B cell (primary cell): Measurements from ENCODE around the gene TMUB2. TPM values are rescaled to one million over a fixed set of nuclear protein-coding genes. Genes with fewer than 3 reads are reported as not detected.

Experiments used
- ATAC-seq: fragments of 200-7000 bp; cut with Tn5 transposase; one replicate; pipeline ENCODE4 v1.10.0; 2021; ENCODE audit warnings: low read depth, mild to moderate bottlenecking, moderate number of reproducible peaks, moderate library complexity
- CTCF ChIA-PET: fragments of 350-600 bp; sonication (Branson Sonifier 250); formaldehyde crosslinking; loops from one replicate; lab custom pipeline; 2021; ENCODE audit warnings: antibody characterized with exemption, inconsistent platforms; lab: Charles Lee
- POLR2A ChIA-PET: fragments of 350-600 bp; sonication (Branson Sonifier 250); formaldehyde crosslinking; loops from one replicate; lab custom pipeline; 2021; ENCODE audit warnings: antibody characterized with exemption; lab: Charles Lee
- DNase-seq: peaks from one replicate; pipeline ENCODE4 v3.0.0; 2013
- H2AFZ ChIP-seq: 2 replicates; pipeline ENCODE4 v1.6.1; 2012; ENCODE audit warnings: mild to moderate bottlenecking, low read depth, low read length; ENCODE audit not compliant: insufficient read depth, poor library complexity, severe bottlenecking
- H3K27ac ChIP-seq, 2 donors: 1 replicate in 1 of 2; 2 replicates in 1 of 2; pipeline ENCODE4 v1.5.1; 2012 to 2013; ENCODE audit warnings: low read length in 2 of 2, mild to moderate bottlenecking in 2 of 2, moderate library complexity in 1 of 2
- H3K27me3 ChIP-seq, 4 experiments: fragments of 200-600 bp in 1 of 4; sonication (generic) in 1 of 4; replicated peaks in 1 of 4; 1 replicate in 2 of 4; 2 replicates in 2 of 4; pipeline versions ENCODE4 v1.6.1 to v1.7.0; 2013 to 2016; ENCODE audit warnings: low read length in 3 of 4, mild to moderate bottlenecking in 2 of 4, mixed read lengths in 1 of 4, moderate library complexity in 1 of 4; ENCODE audit not compliant: insufficient read depth in 4 of 4, control insufficient read depth in 3 of 4; ENCODE audit errors: control extremely low read depth in 1 of 4
- H3K36me3 ChIP-seq, 2 experiments: replicated peaks in 1 of 2; 1 replicate in 1 of 2; 2 replicates in 1 of 2; pipeline versions ENCODE4 v1.6.1 to v1.7.1; 2013; ENCODE audit warnings: low read length in 1 of 2; ENCODE audit not compliant: insufficient read depth in 2 of 2, control insufficient read depth in 1 of 2; ENCODE audit errors: control extremely low read depth in 1 of 2, extremely low read depth in 1 of 2
- H3K4me1 ChIP-seq, 2 donors: fragments of 200-600 bp in 1 of 2; sonication (generic) in 1 of 2; 1 replicate in 1 of 2; 2 replicates in 1 of 2; pipeline versions ENCODE4 v1.5.1 to v1.6.1; 2013 to 2017; ENCODE audit warnings: low read length in 2 of 2; ENCODE audit not compliant: control insufficient read depth in 2 of 2, insufficient read depth in 2 of 2
- H3K4me2 ChIP-seq: replicated peaks from 2 replicates; pipeline ENCODE3; 2012; ENCODE audit warnings: mild to moderate bottlenecking, low read depth, low read length; ENCODE audit not compliant: poor library complexity, severe bottlenecking
- H3K4me3 ChIP-seq, 5 experiments: fragments of 200-600 bp in 1 of 5; sonication (generic) in 1 of 5; 1 replicate in 3 of 5; 2 replicates in 2 of 5; pipeline versions ENCODE4 v1.5.1 to v1.7.0; 2011 to 2016; ENCODE audit warnings: low read length in 4 of 5, mild to moderate bottlenecking in 4 of 5, low read depth in 2 of 5, control low read depth in 1 of 5, moderate library complexity in 1 of 5; ENCODE audit not compliant: insufficient read depth in 1 of 5; ENCODE audit errors: control extremely low read depth in 1 of 5, extremely low read depth in 1 of 5
- H3K79me2 ChIP-seq: fragments of 200-600 bp; sonication (generic); one replicate; pipeline ENCODE4 v1.6.0; 2016; ENCODE audit warnings: low read length; ENCODE audit not compliant: control insufficient read depth, insufficient read depth
- H3K9ac ChIP-seq: fragments of 200-600 bp; sonication (generic); 2 replicates; pipeline ENCODE4 v1.6.1; 2017; ENCODE audit warnings: mild to moderate bottlenecking, low read length, moderate library complexity
- H3K9me3 ChIP-seq, 3 donors: one replicate each; pipeline versions ENCODE4 v1.6.1 to v1.7.1; 2013; ENCODE audit warnings: low read length in 2 of 3; ENCODE audit not compliant: control insufficient read depth in 2 of 3, insufficient read depth in 1 of 3; ENCODE audit errors: control extremely low read depth in 1 of 3
- H4K20me1 ChIP-seq: 2 replicates; pipeline ENCODE4 v1.6.0; 2012; ENCODE audit warnings: mild to moderate bottlenecking, low read length; ENCODE audit not compliant: insufficient read depth, control insufficient read depth, poor library complexity, severe bottlenecking
- H3K27ac Mint-ChIP-seq: one replicate; pipeline ENCODE4 v1.8.0; 2021; ENCODE audit warnings: mixed read lengths
- H3K27me3 Mint-ChIP-seq: one replicate; pipeline ENCODE4 v1.8.0; 2021; ENCODE audit warnings: mixed read lengths
- H3K4me1 Mint-ChIP-seq: one replicate; pipeline ENCODE4 v1.8.0; 2021; ENCODE audit warnings: mixed read lengths
- H3K4me3 Mint-ChIP-seq: one replicate; pipeline ENCODE4 v1.8.0; 2021; ENCODE audit warnings: mixed read lengths
- H3K9me3 Mint-ChIP-seq: one replicate; pipeline ENCODE4 v1.8.0; 2022; ENCODE audit warnings: mixed read lengths; ENCODE audit not compliant: insufficient read depth
- CTCF ChIP-seq: fragments of 200-600 bp; IDR thresholded peaks from one replicate; pipeline ENCODE4 v1.8.0; 2022; ENCODE audit warnings: antibody characterized with exemption, mild to moderate bottlenecking
- EZH2 ChIP-seq: IDR thresholded peaks from 2 replicates; pipeline ENCODE4 v1.6.1; 2012; ENCODE audit warnings: borderline replicate concordance, low read depth, mild to moderate bottlenecking, moderate library complexity, low read length; ENCODE audit not compliant: insufficient read depth, poor library complexity, severe bottlenecking
- WGBS: methylation state at CpG from one replicate; pipeline ENCODE4 v1.1.5; 2013; ENCODE audit warnings: missing lambda C conversion rate; ENCODE audit not compliant: insufficient coverage; 5-methylcytosine and 5-hydroxymethylcytosine counted together
- intact Hi-C: fragments of 100-400 bp; cut with micrococcal nuclease; formaldehyde crosslinking; loops from one replicate; pipeline ENCODE4 v1.10.0; 2022
- polyA plus RNA-seq: library from polyadenylated mRNA; depleted of rRNA; stranded (reverse); fragments of >200 nt; gene quantifications from 2 replicates; pipeline ENCODE4 v1.2.3, GENCODE V29; 2012
- total RNA-seq, 2 donors: library from RNA; stranded (reverse); fragments of 120-200 nt in 1 of 2; gene quantifications; 1 replicate in 1 of 2; 2 replicates in 1 of 2; pipeline versions ENCODE4 v1.2.3 to v1.2.4, GENCODE V29; 2013 to 2022

The TMUB2 gene
- total and polyA plus RNA-seq, 2 donors (not counting 1 experiment from before 2014, with no cell fraction given): 52.3 to 114 TPM

- Histone ChIP-seq H3K79me2 (no peaks in the 10 kb centered on the region), H3K27ac (no peak within 1 kb of the TSS), H4K20me1 (no peaks in the 10 kb centered on the region), H3K4me3 (no peak within 1 kb of the TSS), H3K9me3 (no peaks in the 10 kb centered on the region), H3K9ac (no peak within 1 kb of the TSS), H3K27me3 (no peaks in the 10 kb centered on the region), H2AFZ (no peak within 1 kb of the TSS), H3K4me1 (peaks cover 0 to 13% of the 10 kb centered on the region in 2 donors), H3K4me2 (no peak within 1 kb of the TSS), H3K36me3 (peaks cover 0 to 2% of the 10 kb centered on the region in 2 experiments)
- 64% methylated on average over 18 of the region's 21 CpGs for WGBS
- Mint-ChIP-seq H3K27ac (no peak within 1 kb of the TSS), H3K9me3 (no peaks in the 10 kb centered on the region), H3K27me3 (no peaks in the 10 kb centered on the region), H3K4me3 (no peak within 1 kb of the TSS), H3K4me1 (peaks cover 9% of the 10 kb centered on the region)
- no peak for DNase-seq
- intact Hi-C loops: no loop called here
- TF ChIP-seq EZH2 (no peak), CTCF (no peak)
- CTCF ChIA-PET: interaction anchor here (1.0 kb wide), 1 partner anchor 147 kb away, joined by 3 read pairs; no protein-coding TSS in a partner anchor
- POLR2A ChIA-PET: interaction anchor here (0.5 to 0.6 kb wide), 2 partner anchors 27 kb away, joined by 3 read pairs; no protein-coding TSS in a partner anchor
- no peak for ATAC-seq
Measured at GRCh38 chr17:44170499-44171201, 16.1 kb upstream of the TMUB2 start, which contains the start of gene ASB16. ASB16 (plus strand) TSS chr17:44170704; CDS start chr17:44170790, 86 bp downstream.

GRCh38 chr17:44171931-44172455 lies 14.8 kb upstream of the TMUB2 start:
- Histone ChIP-seq H3K4me1 (peaks cover 0 to 13% of the 10 kb centered on the region in 2 donors), H3K4me2 (no peak overlapping the region), H4K20me1 (no peaks in the 10 kb centered on the region), H3K9me3 (no peaks in the 10 kb centered on the region), H3K27ac (no peak overlapping the region), H3K9ac (no peak overlapping the region), H3K4me3 (no peak overlapping the region), H3K79me2 (no peaks in the 10 kb centered on the region), H3K36me3 (peaks cover 0 to 2% of the 10 kb centered on the region in 2 experiments), H3K27me3 (no peaks in the 10 kb centered on the region), H2AFZ (no peak overlapping the region)
- intact Hi-C loops: no loop called here
- CTCF ChIA-PET: interaction anchor here (1.1 kb wide), 1 partner anchor 160 kb away, joined by 3 read pairs; no protein-coding TSS in a partner anchor
- POLR2A ChIA-PET: no interaction called here
- TF ChIP-seq CTCF (no peak), EZH2 (no peak)
- Mint-ChIP-seq H3K9me3 (no peaks in the 10 kb centered on the region), H3K27ac (no peak overlapping the region), H3K4me3 (no peak overlapping the region), H3K27me3 (no peaks in the 10 kb centered on the region), H3K4me1 (peaks cover 9% of the 10 kb centered on the region)
- DNase-seq (no peak), ATAC-seq (no peak)
- 94% methylated on average over 17 of the region's 17 CpGs for WGBS
